ENCODE measurements around the gene AHCYL2. TPM values are rescaled to one million over a fixed set of nuclear protein-coding genes. Genes with fewer than 3 reads are reported as not detected.
"Not testable (repeated sequence)": the region's sequence is repeated elsewhere in the genome, so short reads cannot be mapped to it uniquely, and the experiment has no call there.

The AHCYL2 gene
- total RNA-seq, 1 experiment from 2014 or later, result 17.0 TPM

DNA sequence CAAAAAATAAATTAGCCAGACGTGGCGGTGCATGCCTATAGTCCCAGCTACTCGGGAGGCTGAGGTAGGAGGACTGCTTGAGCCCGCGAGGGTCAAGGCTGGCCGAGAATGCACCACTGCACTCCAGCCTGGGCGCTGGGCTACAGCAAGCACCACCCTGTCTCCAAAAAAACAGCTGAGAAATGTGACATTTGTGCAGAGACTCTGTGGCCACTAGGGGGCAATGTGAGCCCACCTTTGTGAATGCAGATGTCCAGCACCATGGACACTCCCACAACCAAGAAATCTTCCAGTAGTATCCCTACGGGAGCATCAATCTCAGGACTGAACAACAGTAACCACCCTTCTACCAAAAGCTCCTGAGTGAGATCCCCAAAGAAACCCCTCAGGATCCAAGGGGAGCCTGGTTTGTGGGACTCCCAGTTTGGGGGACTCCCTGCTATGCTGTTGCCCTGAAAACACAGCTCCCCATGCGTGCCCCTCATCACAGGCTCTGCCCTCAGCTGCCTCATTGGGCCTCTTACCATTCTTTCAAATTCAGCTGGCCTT, 6.2 kb upstream of the AHCYL2 start (continued):
- TF ChIP-seq ZBTB33 (IDR thresholded peaks at IDR 0.05; ENCODE audit: extremely low read depth, insufficient replicate concordance, low read length) (no peak), SIN3A (IDR thresholded peaks at IDR 0.05; ENCODE audit: low read depth) (no peak), SRF (IDR thresholded peaks at IDR 0.05; ENCODE audit: low read depth) (no peak)

DNA sequence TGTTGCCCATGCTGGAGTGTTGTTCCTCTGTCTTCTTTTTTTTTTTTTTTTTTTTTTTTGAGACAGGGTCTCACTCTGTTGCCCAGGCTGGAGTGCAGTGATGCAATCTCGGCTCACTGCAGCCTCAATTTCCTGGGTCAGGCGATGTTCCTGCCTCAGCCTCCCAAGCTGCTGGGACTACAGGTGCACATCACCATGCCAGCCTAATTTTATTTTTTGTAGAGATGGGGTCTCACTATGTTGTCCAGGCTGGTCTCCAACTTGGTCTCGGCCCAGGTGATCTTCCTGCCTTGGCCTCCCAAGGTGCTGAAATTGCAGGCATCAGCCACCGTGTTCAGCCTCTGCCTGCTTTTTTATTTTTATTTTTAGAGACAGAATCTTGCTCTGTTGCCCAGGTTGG, 5.7 kb upstream of the AHCYL2 start:
- ChIA-PET POLR2A (interaction anchor here (0.7 kb wide), 1 partner anchor 11 kb away, joined by 6 read pairs; no protein-coding TSS in a partner anchor), CTCF (interaction anchor here (0.7 to 4.0 kb wide), 18 partner anchors 12 to 790 kb away, joined by 3 to 48 read pairs (median 8); no protein-coding TSS in a partner anchor), RAD21 (ENCODE audit: low non-redundant PET in 1 of 2, low total read pairs in 2 of 2, uncharacterized antibody in 2 of 2, unreplicated experiment in 2 of 2) (interaction anchor here (0.6 to 1.7 kb wide), 5 partner anchors 50 to 215 kb away, joined by 3 to 7 read pairs (median 3); partner anchors contain the start of gene STRIP2 (in 1 of the 2))
- not testable (repeated sequence) for ATAC-seq; H3K27me3 ChIP-seq (ENCODE audit: insufficient read depth, low read length); BruUV-seq (replicated peaks); H3K9ac ChIP-seq (ENCODE audit: low read length); H3K36me3 ChIP-seq (ENCODE audit: control insufficient read depth in 1 of 2, insufficient read depth in 2 of 2, low read length in 2 of 2); H2AFZ ChIP-seq (ENCODE audit: low read depth, low read length, poor library complexity, severe bottlenecking); DNase-seq (ENCODE audit: low read depth, low spot score); H3K4me3 ChIP-seq (replicated peaks in 1 of 2; ENCODE audit: low read depth in 1 of 2, low read length in 2 of 2); H3K4me2 ChIP-seq (ENCODE audit: low read length); H3K9me2 ChIP-seq (ENCODE audit: insufficient read depth); H4K20me1 ChIP-seq (ENCODE audit: insufficient read depth); H3K4me1 ChIP-seq (ENCODE audit: control insufficient read depth in 1 of 2, insufficient read depth in 2 of 2, low read length in 2 of 2); H3K27ac ChIP-seq (ENCODE audit: low read depth, low read length); H3K9me3 ChIP-seq (ENCODE audit: control insufficient read depth in 1 of 2, insufficient read depth in 1 of 2, low read depth in 1 of 2, low read length in 2 of 2); H3K79me2 ChIP-seq (ENCODE audit: insufficient read depth, low read length)
- intact Hi-C loops (cut with micrococcal nuclease), result loop anchor here (2.0 to 10.0 kb wide), 3 partner anchors 126 to 608 kb away; no protein-coding TSS in a partner anchor

DNA sequence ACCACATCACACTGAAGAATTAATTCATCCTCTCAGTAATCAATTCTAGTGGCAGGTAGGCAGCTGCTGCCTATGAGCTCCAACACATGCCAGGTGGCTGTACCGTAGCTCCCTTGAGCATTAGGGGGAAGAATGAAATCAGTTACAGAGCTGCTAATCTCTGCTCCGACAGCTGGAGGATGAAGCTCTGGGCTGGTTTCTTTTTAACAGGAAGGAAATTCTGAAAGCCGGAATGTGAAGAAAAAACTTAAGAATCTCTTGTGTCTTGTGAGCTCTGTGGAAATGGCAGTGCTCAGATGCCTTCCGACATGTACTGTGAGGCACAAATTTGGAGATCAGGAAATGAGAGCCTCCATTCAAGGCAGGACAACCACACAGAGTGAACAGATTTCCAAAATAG, 2.8 kb upstream of the AHCYL2 start:
- no peak for ATAC-seq
- Histone ChIP-seq H3K79me2 (ENCODE audit: insufficient read depth, low read length) (peaks cover 6% of the 10 kb centered on the region; the same call in 1 of the 2 replicates), H3K27me3 (ENCODE audit: insufficient read depth, low read length) (no peaks in the 10 kb centered on the region), H3K4me2 (ENCODE audit: low read length) (no peak overlapping the region), H3K4me1 (ENCODE audit: control insufficient read depth in 1 of 2, insufficient read depth in 2 of 2, low read length in 2 of 2) (peaks cover 9 to 20% of the 10 kb centered on the region in 2 experiments; a peak in 3 of 4 replicates), H4K20me1 (ENCODE audit: insufficient read depth) (no peaks in the 10 kb centered on the region), H3K9me2 (ENCODE audit: insufficient read depth) (no peaks in the 10 kb centered on the region), H3K9ac (ENCODE audit: low read length) (no peak overlapping the region), H3K36me3 (ENCODE audit: control insufficient read depth in 1 of 2, insufficient read depth in 2 of 2, low read length in 2 of 2) (no peaks in the 10 kb centered on the region), H3K9me3 (ENCODE audit: control insufficient read depth in 1 of 2, insufficient read depth in 1 of 2, low read depth in 1 of 2, low read length in 2 of 2) (no peaks in the 10 kb centered on the region), H2AFZ (ENCODE audit: low read depth, low read length, poor library complexity, severe bottlenecking) (no peak overlapping the region), H3K4me3 (replicated peaks in 1 of 2; ENCODE audit: low read depth in 1 of 2, low read length in 2 of 2) (no peak overlapping the region), H3K27ac (ENCODE audit: low read depth, low read length) (no peak overlapping the region)
- ChIA-PET CTCF (interaction anchor here (0.6 to 1.1 kb wide), 2 partner anchors 12 to 76 kb away, joined by 3 read pairs; no protein-coding TSS in a partner anchor), POLR2A (no interaction called here), RAD21 (ENCODE audit: low non-redundant PET in 1 of 2, low total read pairs in 2 of 2, uncharacterized antibody in 2 of 2, unreplicated experiment in 2 of 2) (no interaction called here)
- no peak for DNase-seq (ENCODE audit: low read depth, low spot score)
- intact Hi-C loops (cut with micrococcal nuclease), result no loop called here
- BruUV-seq (replicated peaks), result no TSS peak
- TF ChIP-seq YY1 (IDR thresholded peaks at IDR 0.05; ENCODE audit: extremely low read depth, insufficient replicate concordance, low read depth, low read length) (no peak), RAD21 (IDR thresholded peaks at IDR 0.05; ENCODE audit: low read depth) (no peak), SRF (IDR thresholded peaks at IDR 0.05; ENCODE audit: low read depth) (no peak), REST (IDR thresholded peaks at IDR 0.05; ENCODE audit: low read depth) (no peak), SIN3A (IDR thresholded peaks at IDR 0.05; ENCODE audit: low read depth) (no peak), ZNF274 (IDR thresholded peaks at IDR 0.05; ENCODE audit: low read depth, low read length) (no peak), EZH2 (IDR thresholded peaks at IDR 0.05) (no peak), ELF1 (IDR thresholded peaks at IDR 0.05; ENCODE audit: borderline replicate concordance, low read depth) (no peak)
- TF ChIP-seq, protein P1, sequence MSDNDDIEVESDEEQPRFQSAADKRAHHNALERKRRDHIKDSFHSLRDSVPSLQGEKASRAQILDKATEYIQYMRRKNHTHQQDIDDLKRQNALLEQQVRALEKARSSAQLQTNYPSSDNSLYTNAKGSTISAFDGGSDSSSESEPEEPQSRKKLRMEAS (IDR thresholded peaks at IDR 0.05), result no peak

Data from HCT116 (cell line).